ENCODE data around the gene ISCU. TPM values are rescaled to one million over a fixed set of nuclear protein-coding genes. Genes with fewer than 3 reads are reported as not detected.

The ISCU gene
- total and polyA plus RNA-seq, 9 of the 15 experiments (the other 6 are each of a cell fraction or from before 2014, with no cell fraction given): 15.9 to 92.5 (median 77.3) TPM

DNA sequence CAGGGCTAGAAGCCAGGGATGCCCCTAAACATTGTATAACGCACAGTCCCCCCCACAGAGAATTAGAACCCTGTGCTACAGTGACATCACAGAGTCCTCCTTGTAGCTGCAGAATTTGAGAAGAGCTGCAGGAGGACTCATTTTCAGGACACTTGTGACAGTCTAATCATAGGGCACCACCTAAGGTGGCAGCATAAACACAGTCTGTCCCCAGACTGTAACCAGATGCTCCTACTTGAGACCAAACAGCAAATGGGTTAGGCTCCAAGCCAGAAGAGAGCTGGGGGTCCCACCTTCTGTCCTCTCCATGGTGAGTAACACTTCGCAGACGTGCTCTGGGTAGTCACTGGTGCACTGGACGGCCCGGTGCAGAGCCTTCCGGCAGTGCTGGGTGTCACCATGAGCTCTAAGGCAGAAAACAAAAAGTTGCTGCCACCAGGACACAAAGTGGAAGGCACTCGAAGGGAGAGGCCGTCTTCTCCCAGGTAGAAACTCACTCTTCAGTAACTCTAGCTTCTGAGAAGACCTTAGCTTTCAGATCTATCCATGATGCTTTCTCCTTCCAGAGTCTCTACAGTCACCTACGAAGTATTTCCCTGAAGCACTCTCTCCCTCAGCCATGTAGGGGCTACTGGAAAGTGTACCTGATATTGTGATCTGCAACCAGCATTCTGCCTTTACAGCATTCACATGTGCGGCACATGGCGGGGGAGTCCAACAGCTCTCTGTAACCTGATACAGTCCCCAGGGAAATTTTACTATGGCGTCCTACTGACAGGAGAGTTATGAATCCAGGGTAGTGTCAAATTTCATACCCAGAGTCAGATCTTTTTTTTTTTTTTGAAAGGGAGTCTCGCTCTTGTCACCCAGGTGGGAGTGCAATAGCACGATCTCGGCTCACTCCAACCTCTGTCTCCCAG lies 30.2 kb upstream of the ISCU start (continued):
- TF ChIP-seq FOXA3 (CRISPR knock-in tag; conservative IDR thresholded peaks at IDR 0.05 in 1 of 2, IDR thresholded peaks at IDR 0.05 in 1 of 2): 0 out of 4 replicates have a peak, but pooled peaks of 1 of the 2 experiments have one; percentile 47
- TF ChIP-seq, protein P1, sequence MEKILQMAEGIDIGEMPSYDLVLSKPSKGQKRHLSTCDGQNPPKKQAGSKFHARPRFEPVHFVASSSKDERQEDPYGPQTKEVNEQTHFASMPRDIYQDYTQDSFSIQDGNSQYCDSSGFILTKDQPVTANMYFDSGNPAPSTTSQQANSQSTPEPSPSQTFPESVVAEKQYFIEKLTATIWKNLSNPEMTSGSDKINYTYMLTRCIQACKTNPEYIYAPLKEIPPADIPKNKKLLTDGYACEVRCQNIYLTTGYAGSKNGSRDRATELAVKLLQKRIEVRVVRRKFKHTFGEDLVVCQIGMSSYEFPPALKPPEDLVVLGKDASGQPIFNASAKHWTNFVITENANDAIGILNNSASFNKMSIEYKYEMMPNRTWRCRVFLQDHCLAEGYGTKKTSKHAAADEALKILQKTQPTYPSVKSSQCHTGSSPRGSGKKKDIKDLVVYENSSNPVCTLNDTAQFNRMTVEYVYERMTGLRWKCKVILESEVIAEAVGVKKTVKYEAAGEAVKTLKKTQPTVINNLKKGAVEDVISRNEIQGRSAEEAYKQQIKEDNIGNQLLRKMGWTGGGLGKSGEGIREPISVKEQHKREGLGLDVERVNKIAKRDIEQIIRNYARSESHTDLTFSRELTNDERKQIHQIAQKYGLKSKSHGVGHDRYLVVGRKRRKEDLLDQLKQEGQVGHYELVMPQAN (IDR thresholded peaks at IDR 0.05; ENCODE audit: borderline replicate concordance): peak; percentile 47; the same call in 1 of the 2 replicates
- no peak for TF ChIP-seq MECOM (CRISPR knock-in tag; IDR thresholded peaks at IDR 0.05)

DNA sequence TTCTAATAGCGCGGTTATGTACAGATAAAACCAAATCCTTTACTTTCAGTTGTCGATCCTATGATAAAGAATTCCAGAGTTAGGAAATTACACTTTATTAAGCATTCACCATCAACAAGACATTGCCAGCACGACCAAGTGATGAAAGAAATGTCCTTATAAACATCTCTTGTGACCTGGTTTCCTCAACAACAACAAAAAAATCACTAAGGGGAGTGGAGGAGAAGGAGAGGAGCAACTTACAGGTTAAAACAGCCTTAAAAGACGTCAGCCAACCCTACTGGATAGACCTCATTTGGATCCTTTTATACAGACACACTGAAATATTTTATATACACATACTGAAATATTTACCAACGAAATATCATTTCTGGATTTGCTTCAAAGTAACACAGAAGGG lies 24.2 kb upstream of the ISCU start:
- H4K20me1 ChIP-seq (replicated peaks; ENCODE audit: control insufficient read depth, insufficient read depth, low read length): peaks cover 8% of the 10 kb centered on the region; the same call in 1 of the 2 replicates
- H3K4me2 ChIP-seq (ENCODE audit: insufficient read depth, low read length): no peak overlapping the region
- H3K27me3 ChIP-seq (ENCODE audit: control insufficient read depth in 2 of 2, insufficient read depth in 2 of 2, low read length in 2 of 2): no peaks in the 10 kb centered on the region
- H3K27ac ChIP-seq (ENCODE audit: extremely low read depth, low read depth, low read length): no peak overlapping the region
- ChIA-PET POLR2A (interaction anchor here (0.6 kb wide), 1 partner anchor 19 kb away, joined by 4 read pairs; no protein-coding TSS in a partner anchor), CTCF (ENCODE audit: low intra/inter-chr PET ratio) (no interaction called here)
- H3K36me3 ChIP-seq (ENCODE audit: control insufficient read depth, insufficient read depth, low read length): peaks cover 85% of the 10 kb centered on the region
- in situ Hi-C loops (cut with MboI) (no loop called here), intact Hi-C loops (cut with micrococcal nuclease) (no loop called here)
- H3K9me1 ChIP-seq (ENCODE audit: control insufficient read depth, insufficient read depth, low read length): no peaks in the 10 kb centered on the region
- no TSS peak for BruUV-seq (replicated peaks)
- peaks cover 0 to 6% of the 10 kb centered on the region in 2 experiments; a peak in 4 of 5 replicates for H3K4me1 ChIP-seq (replicated peaks in 1 of 2; ENCODE audit: control insufficient read depth in 2 of 2, insufficient read depth in 2 of 2, low read length in 2 of 2)
- H3K9ac ChIP-seq (ENCODE audit: insufficient read depth in 1 of 2, low read depth in 2 of 2, low read length in 2 of 2): no peak overlapping the region
- no peak overlapping the region for H2AFZ ChIP-seq (ENCODE audit: low read depth, low read length)
- 78% methylated on average over 6 of the region's 6 CpGs for WGBS (ENCODE audit: insufficient coverage, low coverage, missing lambda C conversion rate)
- no peak for ATAC-seq
- no peak for DNase-seq (ENCODE audit: extremely low read depth in 1 of 4, low spot score in 3 of 4)
- no peaks in the 10 kb centered on the region for H3K9me3 ChIP-seq (replicated peaks; ENCODE audit: control insufficient read depth, insufficient read depth, low read depth, low read length)
- no peak overlapping the region for H3K4me3 ChIP-seq
- H3K79me2 ChIP-seq (ENCODE audit: control insufficient read depth, insufficient read depth, low read length): peaks cover 48% of the 10 kb centered on the region
- FAIRE-seq: no peak
- TF ChIP-seq GATA2 (CRISPR knock-in tag; IDR thresholded peaks at IDR 0.05) (no peak), HDAC8 (tag; IDR thresholded peaks at IDR 0.05) (no peak), MAFG (tag; conservative IDR thresholded peaks at IDR 0.05) (no peak), ZBTB7A (IDR thresholded peaks at IDR 0.05; ENCODE audit: borderline replicate concordance, control insufficient read depth, low read depth, low read length) (no peak), KDM2B (CRISPR knock-in tag; IDR thresholded peaks at IDR 0.05) (no peak), ADNP (tag; IDR thresholded peaks at IDR 0.05) (no peak)
- TF ChIP-seq, protein P2, sequence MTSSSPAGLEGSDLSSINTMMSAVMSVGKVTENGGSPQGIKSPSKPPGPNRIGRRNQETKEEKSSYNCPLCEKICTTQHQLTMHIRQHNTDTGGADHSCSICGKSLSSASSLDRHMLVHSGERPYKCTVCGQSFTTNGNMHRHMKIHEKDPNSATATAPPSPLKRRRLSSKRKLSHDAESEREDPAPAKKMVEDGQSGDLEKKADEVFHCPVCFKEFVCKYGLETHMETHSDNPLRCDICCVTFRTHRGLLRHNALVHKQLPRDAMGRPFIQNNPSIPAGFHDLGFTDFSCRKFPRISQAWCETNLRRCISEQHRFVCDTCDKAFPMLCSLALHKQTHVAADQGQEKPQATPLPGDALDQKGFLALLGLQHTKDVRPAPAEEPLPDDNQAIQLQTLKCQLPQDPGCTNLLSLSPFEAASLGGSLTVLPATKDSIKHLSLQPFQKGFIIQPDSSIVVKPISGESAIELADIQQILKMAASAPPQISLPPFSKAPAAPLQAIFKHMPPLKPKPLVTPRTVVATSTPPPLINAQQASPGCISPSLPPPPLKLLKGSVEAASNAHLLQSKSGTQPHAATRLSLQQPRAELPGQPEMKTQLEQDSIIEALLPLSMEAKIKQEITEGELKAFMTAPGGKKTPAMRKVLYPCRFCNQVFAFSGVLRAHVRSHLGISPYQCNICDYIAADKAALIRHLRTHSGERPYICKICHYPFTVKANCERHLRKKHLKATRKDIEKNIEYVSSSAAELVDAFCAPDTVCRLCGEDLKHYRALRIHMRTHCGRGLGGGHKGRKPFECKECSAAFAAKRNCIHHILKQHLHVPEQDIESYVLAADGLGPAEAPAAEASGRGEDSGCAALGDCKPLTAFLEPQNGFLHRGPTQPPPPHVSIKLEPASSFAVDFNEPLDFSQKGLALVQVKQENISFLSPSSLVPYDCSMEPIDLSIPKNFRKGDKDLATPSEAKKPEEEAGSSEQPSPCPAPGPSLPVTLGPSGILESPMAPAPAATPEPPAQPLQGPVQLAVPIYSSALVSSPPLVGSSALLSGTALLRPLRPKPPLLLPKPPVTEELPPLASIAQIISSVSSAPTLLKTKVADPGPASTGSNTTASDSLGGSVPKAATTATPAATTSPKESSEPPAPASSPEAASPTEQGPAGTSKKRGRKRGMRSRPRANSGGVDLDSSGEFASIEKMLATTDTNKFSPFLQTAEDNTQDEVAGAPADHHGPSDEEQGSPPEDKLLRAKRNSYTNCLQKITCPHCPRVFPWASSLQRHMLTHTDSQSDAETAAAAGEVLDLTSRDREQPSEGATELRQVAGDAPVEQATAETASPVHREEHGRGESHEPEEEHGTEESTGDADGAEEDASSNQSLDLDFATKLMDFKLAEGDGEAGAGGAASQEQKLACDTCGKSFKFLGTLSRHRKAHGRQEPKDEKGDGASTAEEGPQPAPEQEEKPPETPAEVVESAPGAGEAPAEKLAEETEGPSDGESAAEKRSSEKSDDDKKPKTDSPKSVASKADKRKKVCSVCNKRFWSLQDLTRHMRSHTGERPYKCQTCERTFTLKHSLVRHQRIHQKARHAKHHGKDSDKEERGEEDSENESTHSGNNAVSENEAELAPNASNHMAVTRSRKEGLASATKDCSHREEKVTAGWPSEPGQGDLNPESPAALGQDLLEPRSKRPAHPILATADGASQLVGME (CRISPR knock-in tag; IDR thresholded peaks at IDR 0.05): no peak
